K562 (cell line): Measurements from ENCODE around the gene TRIOBP. TPM values are rescaled to one million over a fixed set of nuclear protein-coding genes. Genes with fewer than 3 reads are reported as not detected.

Experiments
- AFF1 ChIP-seq, 2 experiments: fragments of 450-650 bp; IDR thresholded peaks; 2 replicates each; pipeline ENCODE4 v1.6.1; 2018; ENCODE audit warnings: mild to moderate bottlenecking in 2 of 2, low read depth in 1 of 2; ENCODE audit not compliant: partially characterized antibody in 2 of 2
- ARID2 ChIP-seq: fragments of 450-650 bp; IDR thresholded peaks from 2 replicates; pipeline ENCODE4 v1.6.1; 2017; ENCODE audit warnings: antibody characterized with exemption, mild to moderate bottlenecking
- CTBP1 ChIP-seq: fragments of 450-650 bp; IDR thresholded peaks from 2 replicates; pipeline ENCODE4 v1.6.1; 2016; ENCODE audit warnings: borderline replicate concordance
- ESRRA ChIP-seq: fragments of 450-650 bp; IDR thresholded peaks from 2 replicates; pipeline ENCODE4 v1.6.1; 2014; ENCODE audit warnings: low read depth, mild to moderate bottlenecking, moderate library complexity, borderline replicate concordance
- ETV1 ChIP-seq: fragments of 450-650 bp; conservative IDR thresholded peaks from 2 replicates; pipeline ENCODE4 v1.6.1; 2016; ENCODE audit warnings: missing genetic modification characterization, control low read depth, low read depth, missing compliant biosample characterization
- FOXP1 ChIP-seq: sonication (generic); formaldehyde crosslinking; IDR thresholded peaks from 2 replicates; pipeline ENCODE4 v1.8.0; 2022; ENCODE audit warnings: mild to moderate bottlenecking, missing genetic modification reagents
- GTF2E2 ChIP-seq: fragments of 200-800 bp; sonication (Bioruptor generic); IDR thresholded peaks from 2 replicates; pipeline ENCODE4 v1.6.1; 2016; ENCODE audit warnings: missing genetic modification characterization, missing compliant biosample characterization
- L3MBTL2 ChIP-seq: fragments of 450-650 bp; IDR thresholded peaks from 2 replicates; pipeline ENCODE4 v1.6.1; 2016; ENCODE audit warnings: mild to moderate bottlenecking, moderate library complexity
- MEF2D ChIP-seq: conservative IDR thresholded peaks from 2 replicates; pipeline ENCODE4 v1.6.1; 2016; ENCODE audit warnings: low read depth, missing genetic modification characterization, missing compliant biosample characterization
- MTA3 ChIP-seq: fragments of 450-650 bp; formaldehyde crosslinking; IDR thresholded peaks from 2 replicates; pipeline ENCODE4 v1.6.1; 2017; ENCODE audit warnings: mild to moderate bottlenecking, borderline replicate concordance
- MTF1 ChIP-seq: fragments of 250-450 bp; sonication (Bioruptor Pico); IDR thresholded peaks from 2 replicates; pipeline ENCODE4 v1.9.0; 2021; ENCODE audit warnings: moderate library complexity, mild to moderate bottlenecking, inconsistent platforms, borderline replicate concordance
- ZNF217 ChIP-seq: sonication (generic); formaldehyde crosslinking; IDR thresholded peaks from 2 replicates; pipeline ENCODE4 v1.8.0; 2022; ENCODE audit warnings: mild to moderate bottlenecking, missing genetic modification reagents
- ZNF282 ChIP-seq: sonication (generic); formaldehyde crosslinking; IDR thresholded peaks from 2 replicates; pipeline ENCODE4 v1.8.1; 2023; ENCODE audit warnings: missing genetic modification reagents
- ZNF551 ChIP-seq: fragments of 250-450 bp; sonication (Bioruptor Pico); IDR thresholded peaks from 2 replicates; pipeline ENCODE4 v1.5.0; 2021; ENCODE audit warnings: mild to moderate bottlenecking, moderate library complexity
- ZNF830 ChIP-seq: fragments of 250-450 bp; sonication (Bioruptor Pico); IDR thresholded peaks from 2 replicates; pipeline ENCODE4 v1.5.0; 2021; ENCODE audit warnings: mild to moderate bottlenecking
- polyA plus RNA-seq, 8 experiments: library from polyadenylated mRNA; depleted of rRNA in 4 of 8; stranded (reverse) in 5 of 8; unstranded in 3 of 8; fragments of >200 nt; fragmentation: Nextera tagmentation in 2 of 8; fragmentation: Illumina TruSeq in 1 of 8; extraction: Ambion mirVana in 2 of 8; extraction: Trizol in 1 of 8; gene quantifications; 2 replicates each; pipeline versions ENCODE4 v1.2.1 to v1.2.3, GENCODE V29; 2011 to 2014; ENCODE audit warnings: inconsistent platforms in 1 of 8, missing spikeins in 1 of 8
- total RNA-seq, 7 experiments: library from RNA; depleted of rRNA in 6 of 7; stranded (reverse); fragments of >200 nt in 6 of 7; fragmentation: Illumina TruSeq in 2 of 7; extraction: Trizol in 2 of 7; gene quantifications; 2 replicates each; pipeline versions ENCODE4 v1.2.1 to v1.2.3, GENCODE V29; 2011 to 2021; ENCODE audit warnings: low replicate concordance in 1 of 7
- TF ChIP-seq, protein P1 (sequence below): IDR thresholded peaks from 3 replicates; pipeline ENCODE4 v1.6.1; 2011; ENCODE audit warnings: borderline replicate concordance, mild to moderate bottlenecking, moderate library complexity; ENCODE audit not compliant: insufficient read length; ENCODE audit errors: extremely low read depth
- TF ChIP-seq, protein P2 (sequence below): fragments of 250-450 bp; sonication (Bioruptor Pico); IDR thresholded peaks from 2 replicates; pipeline ENCODE4 v1.6.1; 2021; ENCODE audit warnings: mild to moderate bottlenecking
- TF ChIP-seq, protein P3 (sequence below): sonication (generic); formaldehyde crosslinking; IDR thresholded peaks from 2 replicates; pipeline ENCODE4 v1.8.0; 2022; ENCODE audit warnings: mild to moderate bottlenecking, missing genetic modification reagents
- TF ChIP-seq, protein P4 (sequence below): fragments of 250-450 bp; sonication (Bioruptor Pico); IDR thresholded peaks from 2 replicates; pipeline ENCODE4 v1.8.0; 2022; ENCODE audit warnings: moderate library complexity, mild to moderate bottlenecking, inconsistent platforms

Gene TRIOBP
- total and polyA plus RNA-seq, 9 of the 15 experiments (the other 6 are each of a cell fraction or from before 2014, with no cell fraction given): 0.24 to 13.8 (median 5.5) TPM

DNA sequence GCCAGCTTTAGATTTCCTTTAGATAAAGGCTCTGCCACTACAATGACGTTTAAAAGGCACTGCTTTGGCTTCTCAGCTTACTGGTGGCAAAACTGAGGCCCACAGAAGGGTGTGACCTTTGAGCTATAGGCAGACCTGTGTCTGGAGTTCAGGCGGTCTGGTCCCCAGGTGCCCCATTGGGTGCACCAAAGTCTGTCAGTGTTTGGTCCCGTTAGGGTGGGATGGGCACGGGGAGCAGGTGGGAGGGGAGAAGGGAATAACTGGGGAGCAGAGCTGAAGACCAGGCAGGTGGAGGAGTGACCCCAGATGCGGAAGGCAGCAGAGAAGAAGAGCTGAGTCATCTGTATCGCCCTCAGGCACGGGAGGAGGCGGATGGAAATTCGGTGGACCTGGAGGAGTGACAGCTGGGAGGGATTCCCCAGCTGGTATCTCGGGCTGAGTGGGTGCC, 65.6 kb downstream of the TRIOBP start (continued):
- TF ChIP-seq, protein P1, sequence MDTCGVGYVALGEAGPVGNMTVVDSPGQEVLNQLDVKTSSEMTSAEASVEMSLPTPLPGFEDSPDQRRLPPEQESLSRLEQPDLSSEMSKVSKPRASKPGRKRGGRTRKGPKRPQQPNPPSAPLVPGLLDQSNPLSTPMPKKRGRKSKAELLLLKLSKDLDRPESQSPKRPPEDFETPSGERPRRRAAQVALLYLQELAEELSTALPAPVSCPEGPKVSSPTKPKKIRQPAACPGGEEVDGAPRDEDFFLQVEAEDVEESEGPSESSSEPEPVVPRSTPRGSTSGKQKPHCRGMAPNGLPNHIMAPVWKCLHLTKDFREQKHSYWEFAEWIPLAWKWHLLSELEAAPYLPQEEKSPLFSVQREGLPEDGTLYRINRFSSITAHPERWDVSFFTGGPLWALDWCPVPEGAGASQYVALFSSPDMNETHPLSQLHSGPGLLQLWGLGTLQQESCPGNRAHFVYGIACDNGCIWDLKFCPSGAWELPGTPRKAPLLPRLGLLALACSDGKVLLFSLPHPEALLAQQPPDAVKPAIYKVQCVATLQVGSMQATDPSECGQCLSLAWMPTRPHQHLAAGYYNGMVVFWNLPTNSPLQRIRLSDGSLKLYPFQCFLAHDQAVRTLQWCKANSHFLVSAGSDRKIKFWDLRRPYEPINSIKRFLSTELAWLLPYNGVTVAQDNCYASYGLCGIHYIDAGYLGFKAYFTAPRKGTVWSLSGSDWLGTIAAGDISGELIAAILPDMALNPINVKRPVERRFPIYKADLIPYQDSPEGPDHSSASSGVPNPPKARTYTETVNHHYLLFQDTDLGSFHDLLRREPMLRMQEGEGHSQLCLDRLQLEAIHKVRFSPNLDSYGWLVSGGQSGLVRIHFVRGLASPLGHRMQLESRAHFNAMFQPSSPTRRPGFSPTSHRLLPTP: no peak
- TF ChIP-seq MEF2D (tag): no peak
- no peak for TF ChIP-seq ZNF830
- 0 out of 2 replicates have a peak, but pooled peaks have one; percentile 25 for TF ChIP-seq L3MBTL2
- no peak for TF ChIP-seq GTF2E2 (tag)
- TF ChIP-seq ZNF551 (CRISPR knock-in tag): no peak
- TF ChIP-seq FOXP1 (CRISPR knock-in tag): no peak
- no peak for TF ChIP-seq ZNF217 (CRISPR knock-in tag)
- TF ChIP-seq MTA3: no peak
- TF ChIP-seq, protein P2, sequence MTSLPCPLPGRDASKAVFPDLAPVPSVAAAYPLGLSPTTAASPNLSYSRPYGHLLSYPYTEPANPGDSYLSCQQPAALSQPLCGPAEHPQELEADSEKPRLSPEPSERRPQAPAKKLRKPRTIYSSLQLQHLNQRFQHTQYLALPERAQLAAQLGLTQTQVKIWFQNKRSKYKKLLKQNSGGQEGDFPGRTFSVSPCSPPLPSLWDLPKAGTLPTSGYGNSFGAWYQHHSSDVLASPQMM: no peak
- TF ChIP-seq CTBP1: peak; percentile 50; the same call in 1 of the 2 replicates
- no peak for TF ChIP-seq MTF1
- no peak for TF ChIP-seq ARID2
- TF ChIP-seq, protein P3, sequence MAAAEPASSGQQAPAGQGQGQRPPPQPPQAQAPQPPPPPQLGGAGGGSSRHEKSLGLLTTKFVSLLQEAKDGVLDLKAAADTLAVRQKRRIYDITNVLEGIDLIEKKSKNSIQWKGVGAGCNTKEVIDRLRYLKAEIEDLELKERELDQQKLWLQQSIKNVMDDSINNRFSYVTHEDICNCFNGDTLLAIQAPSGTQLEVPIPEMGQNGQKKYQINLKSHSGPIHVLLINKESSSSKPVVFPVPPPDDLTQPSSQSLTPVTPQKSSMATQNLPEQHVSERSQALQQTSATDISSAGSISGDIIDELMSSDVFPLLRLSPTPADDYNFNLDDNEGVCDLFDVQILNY (CRISPR knock-in tag): 0 out of 2 replicates have a peak, but pooled peaks have one; percentile 20
- peak; percentile 89 for TF ChIP-seq ESRRA
- no peak for TF ChIP-seq AFF1 (IDR thresholded peaks at IDR 0.05; ENCODE audit: low read depth in 1 of 2, partially characterized antibody in 2 of 2)
- TF ChIP-seq, protein P4, sequence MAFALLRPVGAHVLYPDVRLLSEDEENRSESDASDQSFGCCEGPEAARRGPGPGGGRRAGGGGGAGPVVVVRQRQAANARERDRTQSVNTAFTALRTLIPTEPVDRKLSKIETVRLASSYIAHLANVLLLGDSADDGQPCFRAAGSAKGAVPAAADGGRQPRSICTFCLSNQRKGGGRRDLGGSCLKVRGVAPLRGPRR (CRISPR knock-in tag): no peak
- TF ChIP-seq ZNF282 (CRISPR knock-in tag): no peak
- no peak for TF ChIP-seq ETV1 (tag)
